ENCODE data around the gene C11orf91.

GRCh38 chr11:33722590-33723234, 22.1 kb upstream of the C11orf91 start:
- TF ChIP-seq FOXM1 (IDR thresholded peaks at IDR 0.05; ENCODE audit: borderline replicate concordance), result no peak
- no peak for TF ChIP-seq LEF1 (IDR thresholded peaks at IDR 0.05; ENCODE audit: borderline replicate concordance)
- no peak for TF ChIP-seq FOXK2 (IDR thresholded peaks at IDR 0.05)
- TF ChIP-seq HDGF (IDR thresholded peaks at IDR 0.05; ENCODE audit: borderline replicate concordance), result no peak
- no peak for TF ChIP-seq SUZ12 (IDR thresholded peaks at IDR 0.05)
